B cell (primary cell): Measurements from ENCODE around the gene FSTL5. TPM values are rescaled to one million over a fixed set of nuclear protein-coding genes. Genes with fewer than 3 reads are reported as not detected.

Source experiments
- ATAC-seq: fragments of 200-7000 bp; cut with Tn5 transposase; one replicate; pipeline ENCODE4 v1.10.0; 2021; ENCODE audit warnings: low read depth, mild to moderate bottlenecking, moderate number of reproducible peaks, moderate library complexity
- CTCF ChIA-PET: fragments of 350-600 bp; sonication (Branson Sonifier 250); formaldehyde crosslinking; loops from one replicate; lab custom pipeline; 2021; ENCODE audit warnings: antibody characterized with exemption, inconsistent platforms; lab: Charles Lee
- POLR2A ChIA-PET: fragments of 350-600 bp; sonication (Branson Sonifier 250); formaldehyde crosslinking; loops from one replicate; lab custom pipeline; 2021; ENCODE audit warnings: antibody characterized with exemption; lab: Charles Lee
- DNase-seq: peaks from one replicate; pipeline ENCODE4 v3.0.0; 2013
- H2AFZ ChIP-seq: 2 replicates; pipeline ENCODE4 v1.6.1; 2012; ENCODE audit warnings: mild to moderate bottlenecking, low read depth, low read length; ENCODE audit not compliant: insufficient read depth, poor library complexity, severe bottlenecking
- H3K27ac ChIP-seq, 2 donors: 1 replicate in 1 of 2; 2 replicates in 1 of 2; pipeline ENCODE4 v1.5.1; 2012 to 2013; ENCODE audit warnings: low read length in 2 of 2, mild to moderate bottlenecking in 2 of 2, moderate library complexity in 1 of 2
- H3K27me3 ChIP-seq, 4 experiments: fragments of 200-600 bp in 1 of 4; sonication (generic) in 1 of 4; replicated peaks in 1 of 4; 1 replicate in 2 of 4; 2 replicates in 2 of 4; pipeline versions ENCODE4 v1.6.1 to v1.7.0; 2013 to 2016; ENCODE audit warnings: low read length in 3 of 4, mild to moderate bottlenecking in 2 of 4, mixed read lengths in 1 of 4, moderate library complexity in 1 of 4; ENCODE audit not compliant: insufficient read depth in 4 of 4, control insufficient read depth in 3 of 4; ENCODE audit errors: control extremely low read depth in 1 of 4
- H3K36me3 ChIP-seq, 2 experiments: replicated peaks in 1 of 2; 1 replicate in 1 of 2; 2 replicates in 1 of 2; pipeline versions ENCODE4 v1.6.1 to v1.7.1; 2013; ENCODE audit warnings: low read length in 1 of 2; ENCODE audit not compliant: insufficient read depth in 2 of 2, control insufficient read depth in 1 of 2; ENCODE audit errors: control extremely low read depth in 1 of 2, extremely low read depth in 1 of 2
- H3K4me1 ChIP-seq, 2 donors: fragments of 200-600 bp in 1 of 2; sonication (generic) in 1 of 2; 1 replicate in 1 of 2; 2 replicates in 1 of 2; pipeline versions ENCODE4 v1.5.1 to v1.6.1; 2013 to 2017; ENCODE audit warnings: low read length in 2 of 2; ENCODE audit not compliant: control insufficient read depth in 2 of 2, insufficient read depth in 2 of 2
- H3K4me2 ChIP-seq: replicated peaks from 2 replicates; pipeline ENCODE3; 2012; ENCODE audit warnings: mild to moderate bottlenecking, low read depth, low read length; ENCODE audit not compliant: poor library complexity, severe bottlenecking
- H3K4me3 ChIP-seq, 5 experiments: fragments of 200-600 bp in 1 of 5; sonication (generic) in 1 of 5; 1 replicate in 3 of 5; 2 replicates in 2 of 5; pipeline versions ENCODE4 v1.5.1 to v1.7.0; 2011 to 2016; ENCODE audit warnings: low read length in 4 of 5, mild to moderate bottlenecking in 4 of 5, low read depth in 2 of 5, control low read depth in 1 of 5, moderate library complexity in 1 of 5; ENCODE audit not compliant: insufficient read depth in 1 of 5; ENCODE audit errors: control extremely low read depth in 1 of 5, extremely low read depth in 1 of 5
- H3K79me2 ChIP-seq: fragments of 200-600 bp; sonication (generic); one replicate; pipeline ENCODE4 v1.6.0; 2016; ENCODE audit warnings: low read length; ENCODE audit not compliant: control insufficient read depth, insufficient read depth
- H3K9ac ChIP-seq: fragments of 200-600 bp; sonication (generic); 2 replicates; pipeline ENCODE4 v1.6.1; 2017; ENCODE audit warnings: mild to moderate bottlenecking, low read length, moderate library complexity
- H3K9me3 ChIP-seq, 3 donors: one replicate each; pipeline versions ENCODE4 v1.6.1 to v1.7.1; 2013; ENCODE audit warnings: low read length in 2 of 3; ENCODE audit not compliant: control insufficient read depth in 2 of 3, insufficient read depth in 1 of 3; ENCODE audit errors: control extremely low read depth in 1 of 3
- H4K20me1 ChIP-seq: 2 replicates; pipeline ENCODE4 v1.6.0; 2012; ENCODE audit warnings: mild to moderate bottlenecking, low read length; ENCODE audit not compliant: insufficient read depth, control insufficient read depth, poor library complexity, severe bottlenecking
- H3K27ac Mint-ChIP-seq: one replicate; pipeline ENCODE4 v1.8.0; 2021; ENCODE audit warnings: mixed read lengths
- H3K27me3 Mint-ChIP-seq: one replicate; pipeline ENCODE4 v1.8.0; 2021; ENCODE audit warnings: mixed read lengths
- H3K4me1 Mint-ChIP-seq: one replicate; pipeline ENCODE4 v1.8.0; 2021; ENCODE audit warnings: mixed read lengths
- H3K4me3 Mint-ChIP-seq: one replicate; pipeline ENCODE4 v1.8.0; 2021; ENCODE audit warnings: mixed read lengths
- H3K9me3 Mint-ChIP-seq: one replicate; pipeline ENCODE4 v1.8.0; 2022; ENCODE audit warnings: mixed read lengths; ENCODE audit not compliant: insufficient read depth
- EZH2 ChIP-seq: IDR thresholded peaks from 2 replicates; pipeline ENCODE4 v1.6.1; 2012; ENCODE audit warnings: borderline replicate concordance, low read depth, mild to moderate bottlenecking, moderate library complexity, low read length; ENCODE audit not compliant: insufficient read depth, poor library complexity, severe bottlenecking
- WGBS: methylation state at CpG from one replicate; pipeline ENCODE4 v1.1.5; 2013; ENCODE audit warnings: missing lambda C conversion rate; ENCODE audit not compliant: insufficient coverage; 5-methylcytosine and 5-hydroxymethylcytosine counted together
- intact Hi-C: fragments of 100-400 bp; cut with micrococcal nuclease; formaldehyde crosslinking; loops from one replicate; pipeline ENCODE4 v1.10.0; 2022
- polyA plus RNA-seq: library from polyadenylated mRNA; depleted of rRNA; stranded (reverse); fragments of >200 nt; gene quantifications from 2 replicates; pipeline ENCODE4 v1.2.3, GENCODE V29; 2012
- total RNA-seq, 2 donors: library from RNA; stranded (reverse); fragments of 120-200 nt in 1 of 2; gene quantifications; 1 replicate in 1 of 2; 2 replicates in 1 of 2; pipeline versions ENCODE4 v1.2.3 to v1.2.4, GENCODE V29; 2013 to 2022
- TF ChIP-seq, protein P1 (sequence below): fragments of 200-600 bp; IDR thresholded peaks from one replicate; pipeline ENCODE4 v1.8.0; 2022; ENCODE audit warnings: antibody characterized with exemption, mild to moderate bottlenecking

Gene FSTL5
- total and polyA plus RNA-seq, 2 donors (not counting 1 experiment from before 2014, with no cell fraction given) = not detected

- DNase-seq = no peak
- no peaks in the 10 kb centered on the region for H3K27me3 Mint-ChIP-seq
- TF ChIP-seq, protein P1, sequence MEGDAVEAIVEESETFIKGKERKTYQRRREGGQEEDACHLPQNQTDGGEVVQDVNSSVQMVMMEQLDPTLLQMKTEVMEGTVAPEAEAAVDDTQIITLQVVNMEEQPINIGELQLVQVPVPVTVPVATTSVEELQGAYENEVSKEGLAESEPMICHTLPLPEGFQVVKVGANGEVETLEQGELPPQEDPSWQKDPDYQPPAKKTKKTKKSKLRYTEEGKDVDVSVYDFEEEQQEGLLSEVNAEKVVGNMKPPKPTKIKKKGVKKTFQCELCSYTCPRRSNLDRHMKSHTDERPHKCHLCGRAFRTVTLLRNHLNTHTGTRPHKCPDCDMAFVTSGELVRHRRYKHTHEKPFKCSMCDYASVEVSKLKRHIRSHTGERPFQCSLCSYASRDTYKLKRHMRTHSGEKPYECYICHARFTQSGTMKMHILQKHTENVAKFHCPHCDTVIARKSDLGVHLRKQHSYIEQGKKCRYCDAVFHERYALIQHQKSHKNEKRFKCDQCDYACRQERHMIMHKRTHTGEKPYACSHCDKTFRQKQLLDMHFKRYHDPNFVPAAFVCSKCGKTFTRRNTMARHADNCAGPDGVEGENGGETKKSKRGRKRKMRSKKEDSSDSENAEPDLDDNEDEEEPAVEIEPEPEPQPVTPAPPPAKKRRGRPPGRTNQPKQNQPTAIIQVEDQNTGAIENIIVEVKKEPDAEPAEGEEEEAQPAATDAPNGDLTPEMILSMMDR = no peak
- no peak for TF ChIP-seq EZH2
- Histone ChIP-seq H3K4me3 (no peak overlapping the region), H2AFZ (no peak overlapping the region), H3K9ac (no peak overlapping the region), H3K4me1 (no peaks in the 10 kb centered on the region), H3K4me2 (no peak overlapping the region), H3K27me3 (no peaks in the 10 kb centered on the region), H3K36me3 (no peaks in the 10 kb centered on the region), H3K79me2 (no peaks in the 10 kb centered on the region), H3K9me3 (no peaks in the 10 kb centered on the region), H4K20me1 (no peaks in the 10 kb centered on the region), H3K27ac (no peak overlapping the region)
- WGBS = 83% methylated on average over 1 of the region's 1 CpG
- no peak for ATAC-seq
- no peak overlapping the region for H3K27ac Mint-ChIP-seq
- ChIA-PET CTCF (interaction anchor here (0.7 kb wide), 1 partner anchor 17 kb away, joined by 4 read pairs; no protein-coding TSS in a partner anchor), POLR2A (no interaction called here)
- intact Hi-C loops = no loop called here
- no peaks in the 10 kb centered on the region for H3K4me1 Mint-ChIP-seq
- no peak overlapping the region for H3K4me3 Mint-ChIP-seq
- H3K9me3 Mint-ChIP-seq = no peaks in the 10 kb centered on the region
These were observed 719.2 kb downstream of the FSTL5 start for GRCh38 chr4:161444626-161445025.

- no peak overlapping the region for H3K4me3 Mint-ChIP-seq
- Histone ChIP-seq H3K9ac (no peak overlapping the region), H3K27ac (no peak overlapping the region)
These were observed 720.9 kb downstream of the FSTL5 start for GRCh38 chr4:161442921-161443320.

More at GRCh38 chr4:161442921-161443320, 720.9 kb downstream of the FSTL5 start:
- no peak for ATAC-seq
- no peak overlapping the region for H2AFZ ChIP-seq
- ChIA-PET CTCF (no interaction called here), POLR2A (no interaction called here)
- no peaks in the 10 kb centered on the region for H3K79me2 ChIP-seq
- H4K20me1 ChIP-seq = no peaks in the 10 kb centered on the region
- no peak for DNase-seq
- no peak overlapping the region for H3K4me3 ChIP-seq
- TF ChIP-seq EZH2 = no peak
- TF ChIP-seq, protein P1 = no peak
- H3K27ac Mint-ChIP-seq = no peak overlapping the region
- no CpG with 5 or more reads among the region's 1 CpG for WGBS
- no peaks in the 10 kb centered on the region for H3K36me3 ChIP-seq
- no peaks in the 10 kb centered on the region for H3K4me1 Mint-ChIP-seq
- H3K27me3 Mint-ChIP-seq = no peaks in the 10 kb centered on the region
- no peaks in the 10 kb centered on the region for H3K27me3 ChIP-seq
- H3K4me1 ChIP-seq = no peaks in the 10 kb centered on the region
- intact Hi-C loops = no loop called here
- H3K9me3 ChIP-seq = no peaks in the 10 kb centered on the region
- no peak overlapping the region for H3K4me2 ChIP-seq
- no peaks in the 10 kb centered on the region for H3K9me3 Mint-ChIP-seq
